HFF-Myc (cell line): Measurements from ENCODE around the gene GRIP1.

Source experiments
- DNase-seq: peaks from one replicate; pipeline ENCODE4 v3.0.0-alpha.2; 2011; ENCODE audit warnings: low read depth; ENCODE audit errors: extremely low read depth
- H3K4me3 ChIP-seq: replicated peaks from 2 replicates; pipeline ENCODE4 v1.5.1; 2011; ENCODE audit warnings: low read depth, mild to moderate bottlenecking, control low read depth, low read length
- CTCF ChIP-seq: IDR thresholded peaks from 2 replicates; pipeline ENCODE4 v1.5.1; 2012; ENCODE audit warnings: mild to moderate bottlenecking, low read depth, low read length, control low read depth; ENCODE audit errors: missing control alignments

GRIP1 gene

GRCh38 chr12:66653796-66654195, 25.1 kb downstream of the GRIP1 start:
- DNase-seq = no peak
- TF ChIP-seq CTCF = no peak

GRCh38 chr12:66648033-66648735, 30.7 kb downstream of the GRIP1 start:
- DNase-seq = no peak
- no peak for TF ChIP-seq CTCF
- no peak overlapping the region for H3K4me3 ChIP-seq

More at GRCh38 chr12:66653796-66654195, 25.1 kb downstream of the GRIP1 start:
- no peak overlapping the region for H3K4me3 ChIP-seq

- no peak for TF ChIP-seq CTCF
- peak; percentile 63 for DNase-seq
- no peak overlapping the region for H3K4me3 ChIP-seq
Measured at GRCh38 chr12:66647034-66647691, 31.7 kb downstream of the GRIP1 start.

- DNase-seq = no peak
Measured at GRCh38 chr12:66644151-66644550, 34.7 kb downstream of the GRIP1 start.

GRCh38 chr12:66640691-66641460, 38.0 kb downstream of the GRIP1 start:
- no peak for TF ChIP-seq CTCF
- no peak for DNase-seq

More at GRCh38 chr12:66644151-66644550, 34.7 kb downstream of the GRIP1 start:
- no peak for TF ChIP-seq CTCF
- no peak overlapping the region for H3K4me3 ChIP-seq

GRCh38 chr12:66638666-66639065, 40.2 kb downstream of the GRIP1 start:
- H3K4me3 ChIP-seq = no peak overlapping the region
- DNase-seq = no peak
- TF ChIP-seq CTCF = no peak

More at GRCh38 chr12:66640691-66641460, 38.0 kb downstream of the GRIP1 start:
- no peak overlapping the region for H3K4me3 ChIP-seq
